B cell (primary cell): ENCODE measurements around the gene DENR.

Experiments used
- CTCF ChIP-seq: fragments of 200-600 bp; IDR thresholded peaks from one replicate; pipeline ENCODE4 v1.8.0; 2022; ENCODE audit warnings: antibody characterized with exemption, mild to moderate bottlenecking
- EZH2 ChIP-seq: IDR thresholded peaks from 2 replicates; pipeline ENCODE4 v1.6.1; 2012; ENCODE audit warnings: borderline replicate concordance, low read depth, mild to moderate bottlenecking, moderate library complexity, low read length; ENCODE audit not compliant: insufficient read depth, poor library complexity, severe bottlenecking

GRCh38 chr12:122730215-122731014 is 22.2 kb upstream of the DENR start, which contains the start of gene HCAR1:
- no peak for TF ChIP-seq CTCF
- TF ChIP-seq EZH2 = no peak
